Stimulated activated naive CD8-positive, alpha-beta T cell treated with anti-CD3 and anti-CD28 coated beads, Interleukin-15, amount 100 ng/mL, for 72 hours (primary cell): ENCODE results near the gene PHF20.
"Not testable (repeated sequence)": the region's sequence is repeated elsewhere in the genome, so short reads cannot be mapped to it uniquely, and the experiment has no call there.

Experiments
- ATAC-seq: fragments of 150-1000 bp; cut with Tn5 transposase; 2 replicates; pipeline ENCODE4 v1.10.0; 2021; ENCODE audit warnings: mild to moderate bottlenecking, moderate library complexity
- DNase-seq, 2 donors: peaks; one replicate each; pipeline ENCODE4 v3.0.0; 2021 to 2022
- H3K27ac Mint-ChIP-seq, 2 donors: one replicate each; pipeline ENCODE4 v1.8.0; 2022; ENCODE audit warnings: mild to moderate bottlenecking in 2 of 2, mixed read lengths in 2 of 2, moderate library complexity in 2 of 2
- H3K27me3 Mint-ChIP-seq: one replicate; pipeline ENCODE4 v1.8.0; 2022; ENCODE audit warnings: mixed read lengths
- H3K4me1 Mint-ChIP-seq: one replicate; pipeline ENCODE4 v1.8.0; 2022; ENCODE audit warnings: mild to moderate bottlenecking, mixed read lengths
- H3K4me3 Mint-ChIP-seq, 2 donors: one replicate each; pipeline ENCODE4 v1.8.0; 2022; ENCODE audit warnings: mild to moderate bottlenecking in 2 of 2, mixed read lengths in 2 of 2, moderate library complexity in 1 of 2
- H3K9me3 Mint-ChIP-seq, 2 donors: one replicate each; pipeline ENCODE4 v1.8.0; 2022; ENCODE audit warnings: mixed read lengths in 2 of 2

The PHF20 gene

DNA sequence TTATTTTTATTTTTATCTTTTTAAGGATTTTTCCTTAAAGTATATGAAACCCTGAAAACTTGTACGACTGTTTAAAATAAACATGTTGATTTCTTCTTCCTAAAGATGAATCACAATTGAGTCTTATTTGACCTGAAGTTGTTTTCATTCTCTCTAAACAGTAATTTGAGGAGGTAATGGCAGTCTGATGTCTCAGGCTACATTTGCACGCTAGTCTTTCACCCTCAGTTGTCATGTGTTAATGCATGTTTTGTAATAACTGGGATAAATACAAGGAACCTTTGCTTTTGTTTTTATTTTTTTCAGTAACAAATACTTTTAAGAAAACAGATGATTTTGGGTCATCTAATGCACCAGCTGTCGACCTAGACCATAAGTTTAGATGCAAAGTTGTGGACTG is 127.2 kb downstream of the PHF20 start:
- Mint-ChIP-seq H3K27ac (no peak overlapping the region), H3K9me3 (no peaks in the 10 kb centered on the region), H3K4me3 (no peak overlapping the region), H3K4me1 (peaks cover 12% of the 10 kb centered on the region), H3K27me3 (no peaks in the 10 kb centered on the region)
- DNase-seq (no peak), ATAC-seq (no peak)

DNA sequence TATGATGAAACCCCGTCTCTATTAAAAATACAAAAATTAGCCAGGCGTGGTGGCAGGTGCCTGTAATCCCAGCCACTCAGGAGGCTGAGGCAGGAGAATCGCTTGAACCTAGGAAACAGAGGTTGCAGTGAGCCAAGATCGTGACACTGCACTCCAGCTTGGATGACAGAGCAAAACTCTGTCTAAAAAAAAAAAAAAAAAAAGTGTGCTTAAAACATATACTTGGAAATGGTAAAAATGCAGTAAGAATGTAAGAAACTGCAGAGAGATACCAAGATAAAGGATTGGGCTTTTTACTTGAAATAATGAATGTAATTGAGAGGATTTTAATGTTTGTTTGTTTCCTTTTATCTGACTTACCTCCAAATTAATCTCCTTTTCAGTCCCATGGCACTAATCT is 129.4 kb downstream of the PHF20 start:
- H3K27me3 Mint-ChIP-seq, H3K27ac Mint-ChIP-seq, H3K9me3 Mint-ChIP-seq, DNase-seq, ATAC-seq, H3K4me3 Mint-ChIP-seq: not testable (repeated sequence)
- H3K4me1 Mint-ChIP-seq: peaks cover 13% of the 10 kb centered on the region

DNA sequence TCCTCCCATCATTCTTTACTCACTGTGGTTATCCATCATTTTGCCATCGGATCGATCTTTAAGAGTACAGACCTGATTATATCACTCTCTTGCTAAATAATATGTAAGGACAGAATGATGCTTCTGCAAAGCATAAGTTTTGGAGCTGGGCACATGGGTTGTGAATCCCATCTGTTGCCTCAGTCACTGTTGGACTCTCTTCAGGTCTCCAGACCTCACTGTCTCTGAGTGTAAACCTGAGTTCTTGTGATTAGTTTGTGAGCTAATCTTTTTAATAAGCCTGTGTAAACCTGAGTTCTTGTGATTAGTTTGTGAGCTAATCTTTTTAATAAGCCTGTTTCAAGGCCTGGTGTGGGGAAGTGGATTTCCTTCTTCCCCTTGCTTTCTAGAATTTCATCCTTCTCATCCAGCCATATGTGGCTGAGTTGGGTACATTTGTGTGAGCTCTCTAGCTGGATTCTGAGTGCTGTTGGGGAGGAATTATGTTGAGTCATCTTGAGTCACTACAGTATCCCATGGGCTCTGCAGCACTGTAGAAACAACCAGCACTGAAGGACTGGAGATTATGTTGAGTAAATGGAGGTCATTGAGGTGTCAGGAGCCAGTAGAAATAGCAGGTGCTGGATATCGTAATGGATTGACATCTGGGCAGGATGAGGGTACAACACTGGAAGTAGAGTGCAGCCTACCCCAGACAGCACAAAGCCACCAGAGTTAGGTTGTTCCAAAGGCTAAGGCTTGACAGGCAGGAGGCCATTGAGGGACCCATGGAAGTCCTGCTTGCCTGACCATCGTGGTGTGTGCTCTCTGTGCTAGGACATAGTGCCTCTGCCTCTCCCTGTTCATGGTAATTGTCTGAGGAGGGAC is 130.1 kb downstream of the PHF20 start:
- H3K4me3 Mint-ChIP-seq: no peak overlapping the region
- H3K27ac Mint-ChIP-seq: no peak overlapping the region
- ATAC-seq: no peak
- peaks cover 18% of the 10 kb centered on the region for H3K4me1 Mint-ChIP-seq
- DNase-seq: no peak
- no peaks in the 10 kb centered on the region for H3K9me3 Mint-ChIP-seq
- H3K27me3 Mint-ChIP-seq: no peaks in the 10 kb centered on the region

DNA sequence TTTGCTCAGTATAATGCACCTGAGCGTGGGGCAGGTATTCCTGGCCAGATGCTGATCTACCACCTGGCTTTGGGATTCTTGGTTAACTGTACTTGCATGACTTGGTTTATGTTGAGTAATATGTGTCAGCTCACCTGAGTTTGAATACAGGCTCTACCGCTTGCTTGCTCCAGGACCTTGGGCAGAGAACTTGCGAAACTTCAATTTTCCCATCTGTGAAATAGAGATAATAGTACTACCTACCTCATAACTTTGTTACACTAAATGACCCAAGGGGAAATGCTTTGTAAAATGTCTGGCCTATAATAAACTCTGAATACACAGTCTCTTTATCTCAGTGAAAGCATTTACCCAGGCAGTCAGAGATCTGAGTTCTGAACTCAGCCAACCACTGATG is 130.7 kb downstream of the PHF20 start:
- no peak for DNase-seq
- ATAC-seq: no peak
- no peaks in the 10 kb centered on the region for H3K27me3 Mint-ChIP-seq
- peaks cover 23% of the 10 kb centered on the region for H3K4me1 Mint-ChIP-seq
- no peak overlapping the region for H3K27ac Mint-ChIP-seq
- no peaks in the 10 kb centered on the region for H3K9me3 Mint-ChIP-seq
- no peak overlapping the region for H3K4me3 Mint-ChIP-seq

DNA sequence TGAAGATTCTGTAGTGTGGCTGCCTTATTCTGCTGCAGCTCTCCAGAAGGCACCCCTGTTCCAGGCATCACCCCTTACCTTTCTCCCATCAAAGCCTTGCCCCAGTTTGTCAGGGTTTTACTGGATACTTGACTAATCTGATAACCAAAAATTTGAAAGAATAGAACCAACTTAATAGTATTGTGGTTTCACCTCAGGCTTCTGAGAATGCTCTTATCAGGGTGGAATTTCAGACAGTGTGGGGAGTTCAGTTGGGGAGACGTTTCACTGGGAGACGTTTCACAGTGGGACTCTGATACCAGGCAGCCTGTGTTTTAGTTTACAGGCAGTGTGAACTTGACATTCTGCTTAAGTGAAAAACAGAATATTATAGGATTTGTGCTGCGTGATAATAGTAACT is 132.0 kb downstream of the PHF20 start:
- ATAC-seq (no peak), DNase-seq (no peak)
- H3K9me3 Mint-ChIP-seq: no peaks in the 10 kb centered on the region
- no peak overlapping the region for H3K27ac Mint-ChIP-seq
- H3K4me1 Mint-ChIP-seq: peaks cover 36% of the 10 kb centered on the region
- no peak overlapping the region for H3K4me3 Mint-ChIP-seq
- no peaks in the 10 kb centered on the region for H3K27me3 Mint-ChIP-seq

DNA sequence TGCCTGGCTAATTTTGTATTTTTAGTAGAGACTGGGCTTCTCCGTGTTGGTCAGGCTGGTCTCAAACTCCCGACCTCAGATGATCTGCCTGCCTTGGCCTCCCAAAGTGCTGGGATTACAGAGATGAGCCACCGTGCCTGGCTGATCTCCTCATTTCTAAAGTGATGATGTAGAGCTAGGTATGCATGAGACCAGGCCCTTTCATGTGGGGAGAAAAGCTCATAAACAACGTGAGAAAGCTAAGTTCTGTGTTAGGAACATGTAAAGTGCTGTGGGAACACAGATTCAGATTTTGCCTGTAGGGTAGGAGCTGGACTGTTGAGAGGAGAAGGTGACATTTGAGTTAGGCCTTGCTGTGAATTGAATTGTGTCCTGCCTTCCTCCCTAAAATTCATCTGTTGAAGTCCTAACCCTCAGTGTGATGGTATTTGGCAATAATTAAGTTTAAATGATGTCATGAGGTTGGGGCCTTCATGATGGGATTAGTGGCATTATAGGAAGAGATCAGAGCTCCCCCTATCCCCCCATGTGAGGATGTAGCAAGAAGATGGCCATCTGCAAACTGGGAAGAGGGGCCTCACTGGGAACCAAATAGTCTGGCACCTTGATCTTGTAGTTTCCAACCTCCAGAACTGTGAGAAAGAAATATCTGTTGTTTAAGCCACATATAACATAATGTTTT is 133.3 kb downstream of the PHF20 start:
- peak overlapping the region; percentile 22 to 55 for H3K27ac Mint-ChIP-seq
- peaks cover 47% of the 10 kb centered on the region for H3K4me1 Mint-ChIP-seq
- DNase-seq (no peak), ATAC-seq (no peak)
- H3K9me3 Mint-ChIP-seq: no peaks in the 10 kb centered on the region
- H3K27me3 Mint-ChIP-seq: no peaks in the 10 kb centered on the region
- H3K4me3 Mint-ChIP-seq: no peak overlapping the region

DNA sequence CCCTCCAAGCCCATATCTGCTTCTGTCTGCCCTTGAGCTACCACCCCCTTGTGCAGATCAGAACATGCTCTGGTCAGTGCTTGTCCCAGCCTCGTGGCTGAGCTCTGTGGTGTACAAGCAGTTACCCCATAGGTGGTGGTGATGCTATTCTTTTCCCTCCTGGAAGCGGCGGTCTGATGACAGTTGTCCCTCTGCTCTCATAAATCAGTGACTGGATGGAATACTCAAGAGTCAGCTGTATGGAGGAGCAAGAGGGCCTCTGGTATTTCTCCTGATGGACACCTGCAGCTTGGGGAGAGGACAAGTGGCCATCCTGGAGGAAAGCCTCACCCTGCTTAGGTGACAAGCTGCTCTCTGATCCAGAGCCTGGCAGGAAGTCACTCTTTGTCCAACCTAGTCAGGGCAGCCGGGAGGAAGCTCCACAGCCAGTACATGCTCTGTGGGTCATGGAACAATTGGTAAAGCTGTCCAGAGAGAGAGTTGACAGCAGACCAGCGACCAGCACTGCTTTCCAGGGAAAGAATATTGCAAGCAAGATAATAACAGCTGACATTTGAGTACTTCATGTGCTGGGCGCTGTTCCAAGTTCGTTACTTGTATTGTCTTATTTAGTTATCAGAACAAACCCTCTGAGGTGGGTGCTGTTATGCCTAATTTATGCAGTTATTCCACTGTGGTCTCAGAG is 135.3 kb downstream of the PHF20 start:
- Mint-ChIP-seq H3K27me3 (no peaks in the 10 kb centered on the region), H3K27ac (peak overlapping the region in 1 of 2 donors; percentile 16), H3K9me3 (no peaks in the 10 kb centered on the region), H3K4me1 (peaks cover 43% of the 10 kb centered on the region), H3K4me3 (no peak overlapping the region)
- ATAC-seq (no peak), DNase-seq (no peak)

DNA sequence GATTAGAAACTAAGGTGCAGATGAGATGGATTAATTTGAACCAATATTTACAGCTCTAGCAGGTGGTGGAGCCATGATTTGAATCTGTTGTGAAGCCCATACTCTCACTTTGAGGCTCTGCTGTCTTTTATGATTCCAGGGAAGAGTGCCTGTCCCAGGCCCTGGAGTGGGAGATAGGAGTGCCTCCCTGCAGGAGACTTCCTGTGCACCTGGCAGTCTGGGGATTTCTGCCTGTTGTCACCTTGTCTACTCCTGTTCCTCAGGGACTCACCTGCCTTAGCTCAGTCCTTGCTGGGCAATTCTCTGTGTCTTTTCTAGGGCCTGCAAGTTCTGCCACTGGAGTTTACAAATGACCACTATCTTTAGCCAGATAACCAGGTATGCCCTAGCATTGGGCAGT is 136.2 kb downstream of the PHF20 start:
- Mint-ChIP-seq H3K4me1 (peaks cover 42% of the 10 kb centered on the region), H3K9me3 (no peaks in the 10 kb centered on the region), H3K4me3 (no peak overlapping the region), H3K27me3 (no peaks in the 10 kb centered on the region), H3K27ac (peak overlapping the region in 1 of 2 donors; percentile 30)
- ATAC-seq: no peak
- no peak for DNase-seq

DNA sequence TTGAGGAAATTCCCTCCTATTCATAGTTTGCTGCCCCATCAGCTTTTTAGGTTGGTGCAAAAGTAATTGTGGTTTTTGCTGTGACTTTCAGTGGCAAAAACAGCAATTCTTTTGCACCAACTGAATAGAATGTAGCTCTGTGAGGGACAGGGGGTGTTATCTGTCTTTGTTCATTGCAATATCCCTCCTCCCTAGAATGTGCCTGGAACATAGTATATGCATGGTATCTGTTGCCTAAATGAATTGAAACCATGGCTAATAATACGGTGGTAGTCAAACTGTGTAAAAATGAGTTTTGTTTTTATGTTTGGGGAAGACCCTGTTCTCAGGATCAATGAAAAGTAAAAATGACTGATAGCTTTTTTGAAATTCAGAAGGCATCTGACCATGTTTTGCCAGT is 137.4 kb downstream of the PHF20 start:
- peak; percentile 93 for ATAC-seq
- Mint-ChIP-seq H3K9me3 (no peaks in the 10 kb centered on the region), H3K27ac (no peak overlapping the region), H3K4me3 (peak overlapping the region in 1 of 2 donors; percentile 9), H3K27me3 (no peaks in the 10 kb centered on the region), H3K4me1 (peaks cover 42% of the 10 kb centered on the region)
- no peak for DNase-seq

DNA sequence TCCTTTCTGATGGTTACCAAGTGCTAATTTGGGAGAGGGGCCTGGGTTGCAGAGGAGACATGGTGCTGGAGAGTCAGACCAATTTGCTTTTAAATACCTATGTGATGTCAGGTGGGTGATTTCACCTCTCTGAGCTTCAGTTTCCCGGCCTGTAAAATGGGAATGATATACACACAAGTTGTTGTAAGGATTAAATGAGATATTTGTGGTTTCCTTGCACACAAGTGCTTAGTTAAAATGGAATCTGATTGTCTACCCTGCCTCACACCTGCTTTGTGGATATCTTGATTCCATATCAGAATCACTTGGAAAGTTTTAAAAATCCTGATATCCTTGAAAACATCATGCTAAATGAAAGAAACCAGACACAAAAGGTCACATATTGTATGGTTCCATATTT is 138.0 kb downstream of the PHF20 start:
- no peak overlapping the region for H3K4me3 Mint-ChIP-seq
- ATAC-seq (no peak), DNase-seq (no peak)
- no peaks in the 10 kb centered on the region for H3K9me3 Mint-ChIP-seq
- no peak overlapping the region for H3K27ac Mint-ChIP-seq
- peaks cover 40% of the 10 kb centered on the region for H3K4me1 Mint-ChIP-seq
- H3K27me3 Mint-ChIP-seq: no peaks in the 10 kb centered on the region

DNA sequence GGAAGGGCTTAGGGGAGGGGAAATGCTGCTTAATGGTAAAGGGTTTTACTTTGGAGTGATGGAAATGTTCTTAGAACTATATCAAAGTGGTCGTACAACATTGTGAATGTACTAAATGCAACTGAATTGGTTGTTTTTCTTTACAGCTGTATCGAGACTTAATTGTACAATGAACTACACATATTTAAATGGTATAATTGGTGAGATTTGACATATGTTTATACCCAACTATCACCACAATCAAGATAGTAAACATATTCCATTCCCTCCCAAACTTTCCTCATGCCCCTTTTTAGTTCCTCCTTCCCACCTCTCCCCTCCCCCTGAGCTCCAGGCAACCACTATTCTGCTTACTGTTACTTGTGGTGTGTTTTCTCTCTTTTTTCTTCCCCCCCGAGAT is 138.4 kb downstream of the PHF20 start:
- Mint-ChIP-seq H3K4me1 (peaks cover 35% of the 10 kb centered on the region), H3K4me3 (no peak overlapping the region), H3K27me3 (no peaks in the 10 kb centered on the region), H3K9me3 (no peaks in the 10 kb centered on the region), H3K27ac (no peak overlapping the region)
- DNase-seq (no peak), ATAC-seq (no peak)

DNA sequence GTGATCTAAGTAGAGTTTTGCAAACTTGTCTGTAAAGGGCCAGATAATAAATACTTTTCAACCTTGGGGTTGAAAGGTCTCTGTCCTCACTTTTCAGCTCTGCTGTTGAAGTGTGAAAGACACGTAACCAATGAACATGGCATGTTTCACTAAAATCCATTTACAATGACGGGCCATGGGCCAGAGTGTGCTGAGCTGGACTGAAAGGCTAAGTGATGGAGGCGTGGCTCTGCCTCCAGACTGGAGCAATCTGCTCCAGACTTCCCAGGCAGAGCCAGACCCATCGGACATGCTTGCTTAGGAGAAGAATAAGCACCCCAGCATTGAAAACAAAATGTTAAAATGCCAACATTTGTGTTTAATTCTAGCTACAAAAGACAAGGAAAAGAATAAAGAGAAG is 141.1 kb downstream of the PHF20 start:
- Mint-ChIP-seq H3K9me3 (no peaks in the 10 kb centered on the region), H3K27me3 (no peaks in the 10 kb centered on the region), H3K4me3 (no peak overlapping the region), H3K4me1 (peaks cover 21% of the 10 kb centered on the region), H3K27ac (peak overlapping the region in 1 of 2 donors; percentile 89)
- no peak for ATAC-seq
- no peak for DNase-seq

DNA sequence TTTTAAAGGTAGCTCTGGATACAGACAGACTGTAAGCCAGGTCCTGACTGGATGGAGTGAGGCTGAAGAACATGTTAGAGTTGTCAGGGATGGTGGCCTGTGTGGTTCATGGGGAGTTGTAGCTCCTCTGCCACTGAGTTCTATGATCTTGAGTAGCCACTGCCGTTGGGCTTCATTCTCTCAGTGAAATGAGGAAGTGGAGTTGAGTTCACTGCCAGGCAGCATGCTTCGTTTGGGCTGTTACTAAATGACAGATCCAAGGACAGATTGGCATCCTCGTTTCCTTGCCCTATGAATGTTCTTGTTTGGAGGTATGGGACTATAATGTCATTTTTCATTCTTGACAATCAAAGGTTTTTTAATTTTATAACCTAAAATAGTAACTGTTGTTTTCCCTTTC is 145.3 kb downstream of the PHF20 start:
- Mint-ChIP-seq H3K9me3 (no peaks in the 10 kb centered on the region), H3K27ac (peak overlapping the region in 1 of 2 donors; percentile 27), H3K4me3 (no peak overlapping the region), H3K27me3 (no peaks in the 10 kb centered on the region), H3K4me1 (no peaks in the 10 kb centered on the region)
- no peak for ATAC-seq
- DNase-seq: no peak

DNA sequence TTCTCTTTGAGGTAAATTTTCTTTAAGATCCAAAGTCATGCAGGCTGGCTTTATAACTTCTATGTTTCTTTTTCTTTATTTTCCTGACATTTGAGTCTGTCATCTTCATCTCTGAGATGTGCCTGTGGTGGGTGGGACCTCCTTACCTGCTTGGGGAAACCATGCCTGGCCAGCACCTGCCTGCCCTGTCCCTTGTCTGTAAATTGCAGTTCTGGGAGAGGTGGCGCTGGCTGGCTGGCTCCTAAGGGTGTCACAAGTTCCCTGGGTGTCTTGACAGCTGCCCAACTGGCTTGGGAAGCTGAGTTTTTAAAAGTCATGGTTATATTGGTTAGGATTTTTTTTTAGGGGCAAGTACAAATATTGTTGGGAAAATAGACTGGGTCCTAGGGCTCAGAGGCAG is 146.2 kb downstream of the PHF20 start:
- ATAC-seq: no peak
- H3K4me3 Mint-ChIP-seq: no peak overlapping the region
- H3K27me3 Mint-ChIP-seq: no peaks in the 10 kb centered on the region
- H3K9me3 Mint-ChIP-seq: no peaks in the 10 kb centered on the region
- H3K27ac Mint-ChIP-seq: peak overlapping the region; percentile 25 to 27
- DNase-seq: no peak
- H3K4me1 Mint-ChIP-seq: no peaks in the 10 kb centered on the region

DNA sequence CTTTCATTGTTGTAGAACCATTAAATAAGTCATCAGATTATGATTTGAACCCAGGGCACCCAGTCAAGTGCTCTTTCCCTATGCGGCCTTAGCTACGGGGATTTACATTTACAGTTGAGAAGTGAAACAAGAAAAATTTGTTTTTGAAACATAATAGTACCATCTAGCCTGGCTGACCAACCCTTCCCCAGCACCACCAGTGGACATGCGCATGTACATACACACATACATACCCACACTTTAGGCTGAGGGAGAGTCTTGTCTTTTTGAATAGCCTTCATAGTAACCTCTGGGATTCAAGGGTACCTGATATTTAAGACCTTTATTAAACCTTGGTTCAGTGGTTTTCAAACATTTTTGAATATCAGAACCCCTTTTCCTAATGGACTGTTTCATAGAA is 148.7 kb downstream of the PHF20 start:
- H3K4me1 Mint-ChIP-seq: no peaks in the 10 kb centered on the region
- DNase-seq: no peak
- H3K9me3 Mint-ChIP-seq: no peaks in the 10 kb centered on the region
- H3K27ac Mint-ChIP-seq: no peak overlapping the region
- no peak overlapping the region for H3K4me3 Mint-ChIP-seq
- no peaks in the 10 kb centered on the region for H3K27me3 Mint-ChIP-seq
- no peak for ATAC-seq

DNA sequence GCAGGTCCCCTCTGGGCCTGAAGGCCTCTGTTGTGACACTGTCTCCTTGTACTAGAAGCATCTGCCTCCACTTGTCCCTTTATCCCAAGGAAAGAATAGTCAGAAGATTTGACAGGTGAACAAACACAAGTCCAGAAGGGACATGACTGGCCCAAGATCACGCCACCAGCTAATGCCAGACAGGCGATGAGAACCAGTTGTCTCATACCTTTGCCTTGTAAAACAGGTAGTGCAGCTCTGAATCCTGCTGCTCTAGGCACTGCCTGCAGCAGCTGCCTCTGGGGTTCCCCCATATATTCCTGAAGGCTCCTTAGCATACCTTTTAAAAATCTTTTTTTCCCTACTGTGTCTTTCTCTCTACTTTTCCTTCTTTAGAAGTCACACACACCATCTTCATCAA is 157.5 kb downstream of the PHF20 start:
- H3K4me3 Mint-ChIP-seq: no peak overlapping the region
- peaks cover 10% of the 10 kb centered on the region for H3K4me1 Mint-ChIP-seq
- ATAC-seq (no peak), DNase-seq (no peak)
- H3K27ac Mint-ChIP-seq: peak overlapping the region in 1 of 2 donors; percentile 68
- no peaks in the 10 kb centered on the region for H3K27me3 Mint-ChIP-seq
- no peaks in the 10 kb centered on the region for H3K9me3 Mint-ChIP-seq
